A673 (cell line): Measurements from ENCODE around the gene TRMT6.

Source experiments
- EZH2 ChIP-seq: fragments of 200-600 bp; sonication (generic); IDR thresholded peaks from 2 replicates; pipeline ENCODE4 v1.6.1; 2017; ENCODE audit warnings: borderline replicate concordance, low read depth, mild to moderate bottlenecking, mixed read lengths, antibody characterized with exemption, low read length; ENCODE audit not compliant: poor library complexity, severe bottlenecking
- TF ChIP-seq, protein P1 (sequence below): fragments of 300-800, 200-600 bp; sonication (generic); conservative IDR thresholded peaks from 2 replicates; pipeline ENCODE4 v1.5.1; 2017; ENCODE audit warnings: low read depth, mild to moderate bottlenecking, antibody characterized with exemption, low read length, moderate library complexity, mixed read lengths

DNA sequence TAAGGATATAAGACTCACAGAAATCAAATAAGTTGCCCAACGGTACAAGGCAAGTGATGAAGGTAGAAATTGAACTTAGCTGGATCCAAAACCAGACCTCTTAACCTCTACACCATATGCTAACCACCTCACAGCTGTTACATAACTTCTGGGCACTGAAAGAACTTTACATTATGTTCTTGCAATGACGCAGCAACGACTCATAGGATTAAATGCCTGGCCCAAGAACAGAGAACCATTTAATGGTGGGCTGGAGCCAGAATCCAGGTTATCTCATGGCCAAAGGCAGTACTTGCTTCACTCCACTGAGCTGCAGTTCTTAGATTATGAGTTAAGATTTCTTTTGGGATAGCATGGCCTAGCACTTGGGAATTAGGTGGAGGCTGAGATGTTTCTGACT lies 4.4 kb downstream of the TRMT6 start:
- TF ChIP-seq, protein P1, sequence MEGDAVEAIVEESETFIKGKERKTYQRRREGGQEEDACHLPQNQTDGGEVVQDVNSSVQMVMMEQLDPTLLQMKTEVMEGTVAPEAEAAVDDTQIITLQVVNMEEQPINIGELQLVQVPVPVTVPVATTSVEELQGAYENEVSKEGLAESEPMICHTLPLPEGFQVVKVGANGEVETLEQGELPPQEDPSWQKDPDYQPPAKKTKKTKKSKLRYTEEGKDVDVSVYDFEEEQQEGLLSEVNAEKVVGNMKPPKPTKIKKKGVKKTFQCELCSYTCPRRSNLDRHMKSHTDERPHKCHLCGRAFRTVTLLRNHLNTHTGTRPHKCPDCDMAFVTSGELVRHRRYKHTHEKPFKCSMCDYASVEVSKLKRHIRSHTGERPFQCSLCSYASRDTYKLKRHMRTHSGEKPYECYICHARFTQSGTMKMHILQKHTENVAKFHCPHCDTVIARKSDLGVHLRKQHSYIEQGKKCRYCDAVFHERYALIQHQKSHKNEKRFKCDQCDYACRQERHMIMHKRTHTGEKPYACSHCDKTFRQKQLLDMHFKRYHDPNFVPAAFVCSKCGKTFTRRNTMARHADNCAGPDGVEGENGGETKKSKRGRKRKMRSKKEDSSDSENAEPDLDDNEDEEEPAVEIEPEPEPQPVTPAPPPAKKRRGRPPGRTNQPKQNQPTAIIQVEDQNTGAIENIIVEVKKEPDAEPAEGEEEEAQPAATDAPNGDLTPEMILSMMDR = no peak
- TF ChIP-seq EZH2 = no peak
